MM.1S (cell line): ENCODE data around the gene FCHO1.
A peak's percentile ranks its signal among the peaks of the same experiment; 100 is the strongest.

Experiments
- DNase-seq: peaks from one replicate; pipeline ENCODE4 v3.0.0-alpha.2; 2015
- H2AFZ ChIP-seq: fragments of 300-600 bp; sonication (generic); 2 replicates; pipeline ENCODE4 v1.6.0; 2016; ENCODE audit warnings: antibody characterized with exemption, low read length
- H3F3A ChIP-seq: fragments of 300-600 bp; sonication (generic); 2 replicates; pipeline ENCODE4 v1.6.1; 2016; ENCODE audit warnings: mild to moderate bottlenecking, antibody characterized with exemption, low read length, moderate library complexity, mixed read lengths; ENCODE audit not compliant: insufficient read depth
- H3K27ac ChIP-seq: fragments of 300-600 bp; sonication (generic); 2 replicates; pipeline ENCODE4 v1.5.1; 2016; ENCODE audit warnings: mild to moderate bottlenecking, low read length
- H3K27me3 ChIP-seq: fragments of 300-600 bp; sonication (generic); replicated peaks from 2 replicates; pipeline ENCODE4 v1.6.0; 2016; ENCODE audit warnings: low read length; ENCODE audit not compliant: insufficient read depth
- H3K36me3 ChIP-seq: fragments of 300-600 bp; sonication (generic); replicated peaks from 2 replicates; pipeline ENCODE4 v1.6.1; 2016; ENCODE audit warnings: mild to moderate bottlenecking, low read length, mixed read lengths; ENCODE audit not compliant: insufficient read depth
- H3K4me1 ChIP-seq: fragments of 300-600 bp; sonication (generic); 2 replicates; pipeline ENCODE4 v1.6.1; 2016; ENCODE audit warnings: low read length, mixed read lengths
- H3K4me2 ChIP-seq: fragments of 300-600 bp; sonication (generic); 2 replicates; pipeline ENCODE4 v1.6.0; 2016; ENCODE audit warnings: low read depth, low read length
- H3K4me3 ChIP-seq: fragments of 300-600 bp; sonication (generic); 2 replicates; pipeline ENCODE4 v1.5.1; 2016; ENCODE audit warnings: low read length, mixed read lengths
- H3K79me2 ChIP-seq: fragments of 300-600 bp; sonication (generic); 2 replicates; pipeline ENCODE4 v1.6.1; 2016; ENCODE audit warnings: mixed run types, low read length, mixed read lengths
- H3K9ac ChIP-seq: fragments of 300-600 bp; sonication (generic); 2 replicates; pipeline ENCODE4 v1.6.1; 2016; ENCODE audit warnings: low read length, mixed read lengths
- H3K9me2 ChIP-seq: fragments of 300-600 bp; sonication (generic); replicated peaks from 2 replicates; pipeline ENCODE4 v1.6.1; 2016; ENCODE audit warnings: mild to moderate bottlenecking, low read length, mixed read lengths; ENCODE audit not compliant: insufficient read depth
- H3K9me3 ChIP-seq: fragments of 300-600 bp; sonication (generic); replicated peaks from 2 replicates; pipeline ENCODE4 v1.6.1; 2016; ENCODE audit warnings: mild to moderate bottlenecking, low read length, mixed read lengths; ENCODE audit not compliant: insufficient read depth
- H4K20me1 ChIP-seq: fragments of 300-600 bp; sonication (generic); 2 replicates; pipeline ENCODE4 v1.6.1; 2016; ENCODE audit warnings: mild to moderate bottlenecking, low read length, moderate library complexity, mixed read lengths; ENCODE audit not compliant: insufficient read depth
- CTCF ChIP-seq: fragments of 300-600 bp; sonication (generic); IDR thresholded peaks from 2 replicates; pipeline ENCODE4 v1.5.1; 2016; ENCODE audit warnings: antibody characterized with exemption, low read length, mixed read lengths
- EZH2 ChIP-seq: fragments of 300-600 bp; sonication (generic); optimal IDR thresholded peaks from 2 replicates; pipeline ENCODE3; 2017; ENCODE audit warnings: low read depth, mild to moderate bottlenecking, antibody characterized with exemption, low read length, mixed read lengths
- EZH2phosphoT487 ChIP-seq: fragments of 300-600 bp; sonication (generic); IDR thresholded peaks from 2 replicates; pipeline ENCODE4 v1.6.1; 2018; ENCODE audit warnings: antibody characterized with exemption, low read length

FCHO1 gene

GRCh38 chr19:17747205-17748098 is 3.8 kb upstream of the FCHO1 start:
- Histone ChIP-seq H3K36me3 (no peaks in the 10 kb centered on the region), H3K27me3 (no peaks in the 10 kb centered on the region), H3K9me3 (no peaks in the 10 kb centered on the region), H3K9me2 (no peaks in the 10 kb centered on the region), H3K4me2 (peak overlapping the region; percentile 92), H3K79me2 (no peaks in the 10 kb centered on the region), H4K20me1 (no peaks in the 10 kb centered on the region), H3F3A (0 out of 2 replicates have a peak, but pooled peaks cover 5% of the 10 kb centered on the region), H3K4me3 (peak overlapping the region; percentile 72), H2AFZ (peak overlapping the region; percentile 62), H3K4me1 (peaks cover 6% of the 10 kb centered on the region), H3K9ac (peak overlapping the region; percentile 40; the same call in 1 of the 2 replicates), H3K27ac (no peak overlapping the region)
- TF ChIP-seq CTCF, result no peak
- TF ChIP-seq EZH2phosphoT487, result no peak
- TF ChIP-seq EZH2, result no peak
- DNase-seq, result peak; percentile 98

- no peaks in the 10 kb centered on the region for H3K9me3 ChIP-seq
- no peaks in the 10 kb centered on the region for H4K20me1 ChIP-seq
- H3K4me2 ChIP-seq, result no peak overlapping the region
- no peak overlapping the region for H3K4me3 ChIP-seq
- H2AFZ ChIP-seq, result no peak overlapping the region
- peaks cover 6% of the 10 kb centered on the region for H3K4me1 ChIP-seq
- H3K9ac ChIP-seq, result no peak overlapping the region
- TF ChIP-seq EZH2phosphoT487, result no peak
- no peak for TF ChIP-seq CTCF
- no peak for TF ChIP-seq EZH2
- no peak for DNase-seq
- H3K9me2 ChIP-seq, result no peaks in the 10 kb centered on the region
- no peaks in the 10 kb centered on the region for H3K36me3 ChIP-seq
- H3K27ac ChIP-seq, result no peak overlapping the region
- H3K79me2 ChIP-seq, result no peaks in the 10 kb centered on the region
- 0 out of 2 replicates have a peak, but pooled peaks cover 5% of the 10 kb centered on the region for H3F3A ChIP-seq
- H3K27me3 ChIP-seq, result no peaks in the 10 kb centered on the region
Measured at GRCh38 chr19:17748884-17749638, 2.2 kb upstream of the FCHO1 start.

GRCh38 chr19:17749912-17750317 is 1.4 kb upstream of the FCHO1 start:
- H3K4me1 ChIP-seq, result peaks cover 14% of the 10 kb centered on the region
- no peak overlapping the region for H3K27ac ChIP-seq
- H3K9me3 ChIP-seq, result no peaks in the 10 kb centered on the region
- no peaks in the 10 kb centered on the region for H3K9me2 ChIP-seq
- no peak for DNase-seq
- no peak overlapping the region for H3K9ac ChIP-seq
- no peak overlapping the region for H3K4me3 ChIP-seq
- H3K36me3 ChIP-seq, result no peaks in the 10 kb centered on the region
- H3K79me2 ChIP-seq, result no peaks in the 10 kb centered on the region
- H4K20me1 ChIP-seq, result no peaks in the 10 kb centered on the region
- H3K27me3 ChIP-seq, result no peaks in the 10 kb centered on the region
- H3K4me2 ChIP-seq, result no peak overlapping the region
- H3F3A ChIP-seq, result 0 out of 2 replicates have a peak, but pooled peaks cover 5% of the 10 kb centered on the region
- TF ChIP-seq CTCF (no peak), EZH2phosphoT487 (no peak), EZH2 (no peak)
- H2AFZ ChIP-seq, result no peak overlapping the region
